ENCODE results near the gene TPM3. TPM values are rescaled to one million over a fixed set of nuclear protein-coding genes. Genes with fewer than 3 reads are reported as not detected.
A peak's percentile ranks its signal among the peaks of the same experiment; 100 is the strongest.

TPM3 gene
- total and polyA plus RNA-seq, 2 donors (not counting 1 experiment from before 2014, with no cell fraction given): 215 to 842 TPM

- TF ChIP-seq CTCF (conservative IDR thresholded peaks at IDR 0.05 in 1 of 2, IDR thresholded peaks at IDR 0.05 in 1 of 2; ENCODE audit: low read depth in 1 of 2, low read length in 2 of 2) (peak in 1 of 2 donors; percentile 39), EZH2 (IDR thresholded peaks at IDR 0.05; ENCODE audit: low read length, missing control alignments) (no peak)
- H3K9ac ChIP-seq (ENCODE audit: insufficient read depth, low read length): no peak overlapping the region
- peak overlapping the region; percentile 97 for H2AFZ ChIP-seq (ENCODE audit: low read length)
- H3K4me2 ChIP-seq (ENCODE audit: extremely low read depth, insufficient read depth, low read length): peak overlapping the region; percentile 80
- DNase-seq (ENCODE audit: low read depth in 2 of 2): peak in 1 of 2 donors; percentile 30
- peak overlapping the region in 2 of 4 experiments; percentile 27 to 43 for H3K4me3 ChIP-seq (replicated peaks in 1 of 4; ENCODE audit: control extremely low read depth in 1 of 4, insufficient read depth in 1 of 4, low read depth in 3 of 4, low read length in 4 of 4)
- H3K9me3 ChIP-seq (ENCODE audit: control insufficient read depth, insufficient read depth, low read depth, low read length): no peaks in the 10 kb centered on the region
- H3K27me3 ChIP-seq (ENCODE audit: control insufficient read depth, insufficient read depth, low read length): peaks cover 9% of the 10 kb centered on the region
- H3K27ac ChIP-seq (ENCODE audit: insufficient read depth, low read length): no peak overlapping the region
- H3K4me1 ChIP-seq (ENCODE audit: control insufficient read depth, extremely low read depth, insufficient read depth, low read length): no peaks in the 10 kb centered on the region
- no peaks in the 10 kb centered on the region for H3K79me2 ChIP-seq (ENCODE audit: control insufficient read depth, insufficient read depth, low read length)
- no peaks in the 10 kb centered on the region for H3K36me3 ChIP-seq (ENCODE audit: control insufficient read depth, insufficient read depth, low read length)
- H4K20me1 ChIP-seq (ENCODE audit: control insufficient read depth, extremely low read depth, insufficient read depth, low read length): no peaks in the 10 kb centered on the region
Observed at GRCh38 chr1:154199563-154199879, 7.6 kb upstream of the TPM3 start.

GRCh38 chr1:154198756-154199562 is 7.1 kb upstream of the TPM3 start:
- peak overlapping the region in 3 of 4 experiments; percentile 3 to 43 (median 27) for H3K4me3 ChIP-seq (replicated peaks in 1 of 4; ENCODE audit: control extremely low read depth in 1 of 4, insufficient read depth in 1 of 4, low read depth in 3 of 4, low read length in 4 of 4)
- no peaks in the 10 kb centered on the region for H3K79me2 ChIP-seq (ENCODE audit: control insufficient read depth, insufficient read depth, low read length)
- peak; percentile 61 to 77 for DNase-seq (ENCODE audit: low read depth in 2 of 2)
- peaks cover 12% of the 10 kb centered on the region for H3K27me3 ChIP-seq (ENCODE audit: control insufficient read depth, insufficient read depth, low read length)
- no peaks in the 10 kb centered on the region for H3K9me3 ChIP-seq (ENCODE audit: control insufficient read depth, insufficient read depth, low read depth, low read length)
- H3K4me2 ChIP-seq (ENCODE audit: extremely low read depth, insufficient read depth, low read length): peak overlapping the region; percentile 80
- H2AFZ ChIP-seq (ENCODE audit: low read length): peak overlapping the region; percentile 97
- H4K20me1 ChIP-seq (ENCODE audit: control insufficient read depth, extremely low read depth, insufficient read depth, low read length): no peaks in the 10 kb centered on the region
- TF ChIP-seq CTCF (conservative IDR thresholded peaks at IDR 0.05 in 1 of 2, IDR thresholded peaks at IDR 0.05 in 1 of 2; ENCODE audit: low read depth in 1 of 2, low read length in 2 of 2): peak; percentile 57 to 60
- no peak for TF ChIP-seq EZH2 (IDR thresholded peaks at IDR 0.05; ENCODE audit: low read length, missing control alignments)
- H3K27ac ChIP-seq (ENCODE audit: insufficient read depth, low read length): no peak overlapping the region
- no peak overlapping the region for H3K9ac ChIP-seq (ENCODE audit: insufficient read depth, low read length)
- no peaks in the 10 kb centered on the region for H3K36me3 ChIP-seq (ENCODE audit: control insufficient read depth, insufficient read depth, low read length)
- H3K4me1 ChIP-seq (ENCODE audit: control insufficient read depth, extremely low read depth, insufficient read depth, low read length): no peaks in the 10 kb centered on the region

- TF ChIP-seq EZH2 (IDR thresholded peaks at IDR 0.05; ENCODE audit: low read length, missing control alignments): no peak
- no peak for TF ChIP-seq CTCF (conservative IDR thresholded peaks at IDR 0.05 in 1 of 2, IDR thresholded peaks at IDR 0.05 in 1 of 2; ENCODE audit: low read depth in 1 of 2, low read length in 2 of 2)
- Histone ChIP-seq H4K20me1 (ENCODE audit: control insufficient read depth, extremely low read depth, insufficient read depth, low read length) (no peaks in the 10 kb centered on the region), H3K9me3 (ENCODE audit: control insufficient read depth, insufficient read depth, low read depth, low read length) (no peaks in the 10 kb centered on the region), H3K27me3 (ENCODE audit: control insufficient read depth, insufficient read depth, low read length) (peaks cover 28% of the 10 kb centered on the region), H3K9ac (ENCODE audit: insufficient read depth, low read length) (no peak overlapping the region), H2AFZ (ENCODE audit: low read length) (no peak overlapping the region), H3K36me3 (ENCODE audit: control insufficient read depth, insufficient read depth, low read length) (no peaks in the 10 kb centered on the region), H3K27ac (ENCODE audit: insufficient read depth, low read length) (no peak overlapping the region), H3K4me2 (ENCODE audit: extremely low read depth, insufficient read depth, low read length) (no peak overlapping the region), H3K4me3 (replicated peaks in 1 of 4; ENCODE audit: control extremely low read depth in 1 of 4, insufficient read depth in 1 of 4, low read depth in 3 of 4, low read length in 4 of 4) (no peak overlapping the region), H3K4me1 (ENCODE audit: control insufficient read depth, extremely low read depth, insufficient read depth, low read length) (no peaks in the 10 kb centered on the region), H3K79me2 (ENCODE audit: control insufficient read depth, insufficient read depth, low read length) (no peaks in the 10 kb centered on the region)
- no peak for DNase-seq (ENCODE audit: low read depth in 2 of 2)
Observed at GRCh38 chr1:154193821-154194220, 1.9 kb upstream of the TPM3 start.

Measured in fibroblast of lung (primary cell).